Endothelial cell (in vitro differentiated cells): Measurements from ENCODE around the gene FARP1. TPM values are rescaled to one million over a fixed set of nuclear protein-coding genes. Genes with fewer than 3 reads are reported as not detected.

Experiments
- DNase-seq: peaks from one replicate; pipeline ENCODE4 v3.0.0; 2021; ENCODE audit warnings: low spot score
- H3K27ac Mint-ChIP-seq: one replicate; pipeline ENCODE4 v1.8.0; 2021; ENCODE audit warnings: mixed read lengths, inconsistent platforms; ENCODE audit not compliant: unreplicated experiment
- H3K27me3 Mint-ChIP-seq: one replicate; pipeline ENCODE4 v1.8.0; 2021; ENCODE audit warnings: mild to moderate bottlenecking, moderate library complexity, mixed read lengths, inconsistent platforms; ENCODE audit not compliant: unreplicated experiment
- H3K36me3 Mint-ChIP-seq: one replicate; pipeline ENCODE4 v1.8.0; 2021; ENCODE audit warnings: mild to moderate bottlenecking, low read depth, mixed read lengths, inconsistent platforms; ENCODE audit not compliant: unreplicated experiment
- H3K4me1 Mint-ChIP-seq: one replicate; pipeline ENCODE4 v1.8.0; 2021; ENCODE audit warnings: mild to moderate bottlenecking, mixed read lengths, inconsistent platforms; ENCODE audit not compliant: unreplicated experiment
- H3K4me3 Mint-ChIP-seq: one replicate; pipeline ENCODE4 v1.8.0; 2021; ENCODE audit warnings: mild to moderate bottlenecking, mixed read lengths, inconsistent platforms; ENCODE audit not compliant: unreplicated experiment
- H3K9me3 Mint-ChIP-seq: one replicate; pipeline ENCODE4 v1.8.0; 2021; ENCODE audit warnings: mixed read lengths, inconsistent platforms; ENCODE audit not compliant: unreplicated experiment
- total RNA-seq: library from RNA; stranded (reverse); fragmentation: NEBNext Ultra II Directional; extraction: Animal tissue kit (Norgen Biotek cat#: 25700); gene quantifications from one replicate; pipeline ENCODE4 v1.2.1, GENCODE V29; 2021; ENCODE audit not compliant: unreplicated experiment
- TF ChIP-seq, protein P1 (sequence below): fragments of 200-600 bp; sonication (generic); IDR thresholded peaks from one replicate; pipeline ENCODE4 v1.5.0; 2021; ENCODE audit warnings: antibody characterized with exemption; ENCODE audit not compliant: unreplicated experiment

The FARP1 gene
- total RNA-seq, 1 donor from 2014 or later = 167 TPM

- Mint-ChIP-seq H3K9me3 (no peaks in the 10 kb centered on the region), H3K4me3 (no peak overlapping the region), H3K36me3 (peaks cover 8% of the 10 kb centered on the region), H3K4me1 (peaks cover 3% of the 10 kb centered on the region), H3K27me3 (peaks cover 11% of the 10 kb centered on the region), H3K27ac (no peak overlapping the region)
- no peak for DNase-seq
- TF ChIP-seq, protein P1, sequence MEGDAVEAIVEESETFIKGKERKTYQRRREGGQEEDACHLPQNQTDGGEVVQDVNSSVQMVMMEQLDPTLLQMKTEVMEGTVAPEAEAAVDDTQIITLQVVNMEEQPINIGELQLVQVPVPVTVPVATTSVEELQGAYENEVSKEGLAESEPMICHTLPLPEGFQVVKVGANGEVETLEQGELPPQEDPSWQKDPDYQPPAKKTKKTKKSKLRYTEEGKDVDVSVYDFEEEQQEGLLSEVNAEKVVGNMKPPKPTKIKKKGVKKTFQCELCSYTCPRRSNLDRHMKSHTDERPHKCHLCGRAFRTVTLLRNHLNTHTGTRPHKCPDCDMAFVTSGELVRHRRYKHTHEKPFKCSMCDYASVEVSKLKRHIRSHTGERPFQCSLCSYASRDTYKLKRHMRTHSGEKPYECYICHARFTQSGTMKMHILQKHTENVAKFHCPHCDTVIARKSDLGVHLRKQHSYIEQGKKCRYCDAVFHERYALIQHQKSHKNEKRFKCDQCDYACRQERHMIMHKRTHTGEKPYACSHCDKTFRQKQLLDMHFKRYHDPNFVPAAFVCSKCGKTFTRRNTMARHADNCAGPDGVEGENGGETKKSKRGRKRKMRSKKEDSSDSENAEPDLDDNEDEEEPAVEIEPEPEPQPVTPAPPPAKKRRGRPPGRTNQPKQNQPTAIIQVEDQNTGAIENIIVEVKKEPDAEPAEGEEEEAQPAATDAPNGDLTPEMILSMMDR = no peak
Measured at GRCh38 chr13:98236197-98236596, 93.3 kb downstream of the FARP1 start.

GRCh38 chr13:98237331-98237730 lies 94.4 kb downstream of the FARP1 start:
- H3K4me1 Mint-ChIP-seq = peaks cover 3% of the 10 kb centered on the region
- DNase-seq = no peak
- H3K27ac Mint-ChIP-seq = no peak overlapping the region
- peaks cover 11% of the 10 kb centered on the region for H3K27me3 Mint-ChIP-seq
- H3K9me3 Mint-ChIP-seq = no peaks in the 10 kb centered on the region
- peaks cover 9% of the 10 kb centered on the region for H3K36me3 Mint-ChIP-seq
- H3K4me3 Mint-ChIP-seq = no peak overlapping the region
- TF ChIP-seq, protein P1 = no peak

DNA sequence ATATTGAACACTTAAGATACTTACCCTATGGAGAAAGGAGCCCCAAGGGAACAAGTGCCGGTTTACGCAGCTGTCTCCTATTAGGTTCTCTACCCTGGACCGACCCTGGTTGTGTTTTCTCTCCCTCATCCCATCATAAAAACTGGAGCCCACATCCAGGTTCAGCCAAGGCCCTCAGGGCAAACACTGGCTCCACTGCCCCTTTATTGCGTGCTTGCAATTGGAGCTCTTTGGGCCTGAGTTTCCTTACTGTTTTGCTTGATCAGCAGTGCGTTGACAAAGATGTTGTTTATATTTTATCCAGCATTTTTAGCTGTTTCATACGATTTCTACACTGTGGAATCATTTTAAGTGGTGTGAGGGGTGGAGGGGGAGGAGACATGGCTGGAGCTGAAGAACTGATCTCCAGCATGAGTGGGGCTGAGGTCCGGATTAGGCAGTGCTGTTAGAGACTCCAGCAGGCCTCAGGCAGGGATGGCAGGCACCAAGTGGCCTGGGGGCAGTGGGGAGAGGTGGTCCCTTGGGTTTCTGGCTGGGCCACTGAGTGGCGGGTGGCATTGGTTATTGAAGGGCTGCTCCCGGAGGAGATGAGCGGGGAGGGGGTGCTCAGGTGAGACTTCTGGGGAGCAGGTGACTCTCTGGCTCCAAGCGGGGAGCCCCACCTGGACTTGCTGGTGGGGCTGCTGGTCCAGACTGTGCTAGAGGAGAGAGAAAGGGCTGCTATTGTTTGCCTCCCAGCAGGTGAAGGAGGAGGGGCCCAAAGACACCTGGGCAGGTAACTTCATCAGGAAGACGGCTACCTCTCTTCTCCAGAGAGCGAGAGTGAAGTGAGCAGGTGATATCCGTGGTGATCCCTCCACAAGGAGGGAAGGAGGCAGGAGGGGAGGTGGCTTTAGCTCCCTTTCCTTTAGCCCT lies 96.5 kb downstream of the FARP1 start:
- DNase-seq = no peak
- Mint-ChIP-seq H3K9me3 (no peaks in the 10 kb centered on the region), H3K4me3 (no peak overlapping the region), H3K4me1 (peaks cover 3% of the 10 kb centered on the region), H3K27ac (no peak overlapping the region), H3K27me3 (peaks cover 11% of the 10 kb centered on the region), H3K36me3 (peaks cover 9% of the 10 kb centered on the region)
- TF ChIP-seq, protein P1 = no peak

GRCh38 chr13:98240135-98240534 lies 97.2 kb downstream of the FARP1 start:
- TF ChIP-seq, protein P1 = no peak
- Mint-ChIP-seq H3K27ac (no peak overlapping the region), H3K27me3 (peaks cover 11% of the 10 kb centered on the region), H3K36me3 (peaks cover 9% of the 10 kb centered on the region), H3K9me3 (no peaks in the 10 kb centered on the region), H3K4me1 (peaks cover 3% of the 10 kb centered on the region), H3K4me3 (no peak overlapping the region)
- DNase-seq = no peak

DNA sequence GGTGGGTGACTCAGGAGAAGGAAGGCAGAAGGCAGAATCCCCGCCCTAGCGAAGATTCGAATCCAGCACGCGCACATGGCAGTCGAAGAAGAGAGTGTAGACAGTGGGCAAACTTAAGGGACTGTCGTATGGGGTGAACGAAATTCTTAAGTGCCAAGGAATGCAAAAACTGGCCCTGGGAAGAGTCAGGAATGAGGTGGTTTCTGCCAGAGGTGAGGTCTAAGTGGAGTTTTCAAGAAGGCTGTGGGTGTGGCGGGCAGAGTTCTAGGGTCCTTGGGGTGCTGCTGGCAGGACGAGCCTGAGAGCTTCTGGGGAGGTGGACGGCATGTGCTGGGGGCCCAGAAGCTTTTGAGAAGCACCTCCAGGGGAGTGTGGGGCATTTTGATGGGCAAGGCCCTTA lies 98.1 kb downstream of the FARP1 start:
- no peak for DNase-seq
- Mint-ChIP-seq H3K36me3 (peaks cover 9% of the 10 kb centered on the region), H3K4me3 (no peak overlapping the region), H3K4me1 (peaks cover 3% of the 10 kb centered on the region), H3K9me3 (no peaks in the 10 kb centered on the region), H3K27ac (no peak overlapping the region), H3K27me3 (peaks cover 11% of the 10 kb centered on the region)
- TF ChIP-seq, protein P1 = no peak
